NT2/D1 (cell line): ENCODE data around the gene TDRKH.

Source experiments
- DNase-seq: peaks from one replicate; pipeline ENCODE4 v3.0.0-alpha.2; 2011; ENCODE audit warnings: low read depth, low spot score
- H3K27me3 ChIP-seq: 2 replicates; pipeline ENCODE4 v1.6.0; 2011; ENCODE audit warnings: mild to moderate bottlenecking; ENCODE audit not compliant: insufficient read length, insufficient read depth
- H3K36me3 ChIP-seq: 2 replicates; pipeline ENCODE4 v1.6.1; 2011; ENCODE audit warnings: mild to moderate bottlenecking, low read length, mixed read lengths; ENCODE audit not compliant: insufficient read depth, insufficient read length
- H3K4me1 ChIP-seq: 2 replicates; pipeline ENCODE4 v1.5.1; 2011; ENCODE audit not compliant: insufficient read depth, insufficient read length
- H3K4me3 ChIP-seq: 2 replicates; pipeline ENCODE4 v1.5.1; 2011; ENCODE audit warnings: low read depth; ENCODE audit not compliant: insufficient read length
- H3K9ac ChIP-seq: 2 replicates; pipeline ENCODE4 v1.6.0; 2011; ENCODE audit warnings: low read depth; ENCODE audit not compliant: insufficient read length
- H3K9me3 ChIP-seq: 2 replicates; pipeline ENCODE4 v1.5.1; 2011; ENCODE audit warnings: mild to moderate bottlenecking, low read length; ENCODE audit not compliant: insufficient read depth
- SUZ12 ChIP-seq: IDR thresholded peaks from 2 replicates; pipeline ENCODE4 v1.6.1; 2011; ENCODE audit not compliant: insufficient read length, insufficient read depth; ENCODE audit errors: extremely low read depth
- YY1 ChIP-seq: IDR thresholded peaks from 2 replicates; pipeline ENCODE4 v1.6.1; 2011; ENCODE audit not compliant: insufficient read length, insufficient read depth
- ZNF274 ChIP-seq: IDR thresholded peaks from 2 replicates; pipeline ENCODE4 v1.6.1; 2011; ENCODE audit warnings: mild to moderate bottlenecking, low read depth, low read length

Gene TDRKH

DNA sequence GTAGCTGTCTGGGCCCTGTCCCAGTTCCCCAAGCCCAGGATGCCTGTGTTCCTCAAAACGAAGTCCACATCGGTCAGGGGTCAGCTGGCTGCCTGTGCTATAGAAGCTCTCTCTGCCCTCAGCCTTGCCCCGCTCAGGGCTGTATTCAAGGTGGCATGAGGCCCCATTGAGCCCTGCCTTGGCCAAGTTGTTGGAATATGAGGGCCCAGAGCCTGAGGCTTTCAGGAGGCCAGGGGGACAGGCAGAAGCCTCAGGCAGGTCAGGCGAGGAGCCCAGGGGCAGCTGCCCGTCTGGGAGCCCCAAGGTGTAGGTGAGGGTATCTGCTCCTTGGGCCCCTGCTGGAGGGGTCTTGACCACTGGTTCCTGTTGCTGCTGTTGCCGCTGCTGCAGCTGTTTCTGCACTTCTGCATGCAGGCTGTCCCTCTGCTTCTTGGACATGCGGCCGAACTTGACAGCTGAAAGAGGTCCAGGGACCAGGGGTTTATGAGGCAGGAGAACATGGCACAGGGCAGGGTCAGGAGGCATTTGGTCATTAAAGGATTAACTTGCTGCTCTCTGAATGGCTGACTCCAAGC is 24.8 kb upstream of the TDRKH start:
- H3K27me3 ChIP-seq: peaks cover 3% of the 10 kb centered on the region
- H3K36me3 ChIP-seq: no peaks in the 10 kb centered on the region
- no peak overlapping the region for H3K4me3 ChIP-seq
- DNase-seq: no peak
- TF ChIP-seq SUZ12 (no peak), ZNF274 (no peak), YY1 (no peak)
- no peaks in the 10 kb centered on the region for H3K9me3 ChIP-seq
- H3K4me1 ChIP-seq: peaks cover 6% of the 10 kb centered on the region
- no peak overlapping the region for H3K9ac ChIP-seq

DNA sequence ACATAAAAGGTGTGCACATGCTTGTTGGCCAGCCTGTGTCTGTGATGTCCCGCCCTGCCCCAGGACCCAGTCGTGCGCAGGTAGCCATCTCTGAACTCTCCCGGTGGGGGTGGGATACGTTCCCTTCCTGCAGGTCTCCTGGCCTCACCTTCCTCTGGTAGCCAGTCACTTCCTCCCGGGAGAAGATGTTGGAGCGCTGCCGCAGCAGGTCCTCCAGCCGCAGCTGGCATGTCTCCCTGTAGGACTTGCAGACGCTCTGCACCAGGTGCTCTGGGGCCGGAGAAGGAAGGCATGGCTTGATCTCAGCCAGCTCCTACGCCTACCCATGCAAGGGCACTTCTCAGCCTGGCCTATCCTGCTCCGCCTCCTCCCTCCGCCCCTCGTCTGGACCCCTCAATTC is 24.1 kb upstream of the TDRKH start:
- Histone ChIP-seq H3K4me3 (no peak overlapping the region), H3K4me1 (peaks cover 6% of the 10 kb centered on the region), H3K36me3 (no peaks in the 10 kb centered on the region), H3K9me3 (no peaks in the 10 kb centered on the region), H3K27me3 (peaks cover 3% of the 10 kb centered on the region), H3K9ac (no peak overlapping the region)
- no peak for DNase-seq
- TF ChIP-seq SUZ12 (no peak), ZNF274 (no peak), YY1 (no peak)

DNA sequence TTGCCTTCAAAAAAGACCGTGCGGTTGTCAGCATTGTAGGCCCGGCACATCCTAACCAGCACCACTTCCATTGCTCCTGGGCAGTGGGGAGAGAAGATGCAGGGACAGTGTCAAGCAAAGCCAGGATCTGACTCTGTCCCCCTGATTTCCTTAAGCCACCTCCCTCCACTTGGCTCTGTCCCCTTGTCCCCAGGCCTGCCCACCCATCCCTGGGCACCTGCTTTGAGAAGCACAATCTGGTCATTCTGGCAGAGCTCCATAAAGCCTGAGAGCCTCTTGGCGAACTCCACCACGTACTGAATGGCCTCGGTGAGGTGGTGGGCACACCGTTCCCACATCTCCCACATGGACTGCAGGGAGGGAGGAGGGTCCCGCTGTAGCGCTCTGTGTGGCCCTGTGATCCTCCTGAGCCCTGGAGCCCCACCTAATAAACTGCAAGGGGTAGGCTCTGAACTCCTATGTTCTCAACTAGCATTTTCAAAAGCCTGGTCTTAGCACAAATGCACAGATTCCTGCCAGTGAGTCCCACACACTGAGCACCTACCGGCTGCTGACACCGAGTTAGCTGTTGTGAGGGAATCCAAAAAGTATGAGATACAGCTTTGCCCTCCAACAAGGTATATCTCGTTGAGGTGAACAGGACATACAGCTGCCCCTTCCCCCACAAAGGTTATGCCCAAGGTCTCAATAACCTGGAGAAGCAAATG is 23.1 kb upstream of the TDRKH start:
- no peaks in the 10 kb centered on the region for H3K9me3 ChIP-seq
- H3K9ac ChIP-seq: no peak overlapping the region
- no peak overlapping the region for H3K4me3 ChIP-seq
- peaks cover 9% of the 10 kb centered on the region for H3K4me1 ChIP-seq
- no peak for DNase-seq
- H3K27me3 ChIP-seq: peaks cover 3% of the 10 kb centered on the region
- TF ChIP-seq ZNF274 (no peak), SUZ12 (no peak), YY1 (no peak)
- H3K36me3 ChIP-seq: no peaks in the 10 kb centered on the region

DNA sequence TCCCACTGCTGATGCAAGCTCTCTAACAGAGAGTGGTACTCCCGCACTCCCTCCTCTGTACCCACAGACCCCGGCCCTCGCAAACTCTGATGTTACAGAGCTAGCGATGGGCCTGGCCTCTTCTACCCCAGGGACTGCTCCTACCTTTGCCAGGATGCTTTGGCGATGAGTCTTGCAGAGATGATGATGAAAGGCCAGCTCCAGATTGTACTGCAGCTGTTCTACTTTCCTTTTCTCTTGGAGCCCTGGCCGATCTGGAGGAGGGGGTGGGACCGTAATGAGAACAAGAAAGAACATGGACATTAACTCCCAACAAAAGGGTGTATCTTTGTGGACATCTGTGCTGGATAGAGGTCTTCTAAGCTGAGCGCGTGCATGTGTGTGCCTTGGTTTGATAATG is 20.9 kb upstream of the TDRKH start:
- Histone ChIP-seq H3K27me3 (no peaks in the 10 kb centered on the region), H3K9ac (no peak overlapping the region), H3K4me3 (no peak overlapping the region), H3K9me3 (no peaks in the 10 kb centered on the region), H3K36me3 (no peaks in the 10 kb centered on the region), H3K4me1 (peaks cover 9% of the 10 kb centered on the region)
- TF ChIP-seq YY1: no peak
- no peak for TF ChIP-seq ZNF274
- no peak for TF ChIP-seq SUZ12
- DNase-seq: no peak

DNA sequence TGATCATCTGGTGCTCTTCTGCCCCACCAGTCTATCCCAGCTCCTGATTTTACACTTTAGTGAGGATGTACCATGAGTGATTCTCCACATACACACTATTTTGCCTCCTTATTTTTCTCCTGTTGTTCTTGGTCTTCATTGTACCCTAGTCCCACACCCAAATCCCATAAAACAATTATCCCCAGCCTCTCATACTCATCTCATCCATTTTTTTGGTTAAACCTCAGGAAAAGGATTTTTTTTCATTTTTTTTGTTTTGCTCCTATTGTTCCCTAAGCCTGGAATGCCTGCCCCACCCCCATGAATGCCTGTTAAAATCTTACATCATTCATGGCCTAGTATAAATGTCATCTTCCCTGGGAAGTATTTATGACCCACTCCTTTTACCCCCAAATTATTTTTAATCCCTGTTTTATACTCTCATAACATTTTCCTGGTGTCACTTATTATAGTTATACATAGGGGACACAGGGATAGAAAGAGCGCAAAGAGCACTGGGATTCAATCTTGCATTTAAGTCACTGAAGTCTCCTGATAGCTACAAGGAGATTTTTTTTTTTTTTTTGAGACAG is 19.8 kb upstream of the TDRKH start:
- no peaks in the 10 kb centered on the region for H3K9me3 ChIP-seq
- TF ChIP-seq ZNF274 (no peak), YY1 (no peak), SUZ12 (no peak)
- DNase-seq: peak; percentile 43
- H3K4me1 ChIP-seq: peaks cover 5% of the 10 kb centered on the region
- no peak overlapping the region for H3K4me3 ChIP-seq
- H3K9ac ChIP-seq: no peak overlapping the region
- H3K27me3 ChIP-seq: no peaks in the 10 kb centered on the region
- no peaks in the 10 kb centered on the region for H3K36me3 ChIP-seq

DNA sequence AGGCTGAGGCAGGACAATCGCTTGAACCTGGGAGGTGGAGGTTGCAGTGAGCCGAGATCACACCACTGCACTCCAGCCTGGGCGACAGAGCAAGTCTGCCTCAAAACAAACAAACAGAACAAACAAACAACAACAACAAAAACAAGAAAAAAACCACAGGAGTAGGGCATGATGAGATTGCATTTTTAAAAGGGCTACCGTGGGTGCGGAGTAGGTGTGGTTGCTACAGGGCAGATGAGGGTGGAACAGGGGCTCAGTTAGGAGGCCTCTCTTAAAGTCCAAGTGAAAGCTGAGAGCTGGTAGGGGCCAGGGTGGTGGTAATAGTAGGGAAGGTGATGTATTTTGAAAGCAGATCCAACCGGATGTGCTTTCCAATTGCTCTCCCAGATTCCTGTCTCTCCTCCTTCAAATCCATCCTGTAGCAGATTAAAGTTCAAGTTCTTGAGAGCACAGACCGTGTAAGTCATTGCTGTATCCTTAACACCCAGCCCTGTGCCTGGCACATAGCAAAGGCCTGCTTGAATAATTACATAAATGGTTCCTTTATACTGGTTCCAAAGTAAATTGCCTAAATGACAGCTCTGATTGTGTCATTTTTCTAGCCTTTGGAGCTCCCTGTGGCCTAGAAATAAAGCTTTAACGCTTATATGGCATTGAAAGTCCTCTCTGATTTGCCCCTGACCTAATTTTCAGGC is 19.1 kb upstream of the TDRKH start:
- DNase-seq: no peak
- H3K9ac ChIP-seq: no peak overlapping the region
- TF ChIP-seq SUZ12 (no peak), YY1 (no peak), ZNF274 (no peak)
- H3K4me3 ChIP-seq: no peak overlapping the region
- H3K36me3 ChIP-seq: no peaks in the 10 kb centered on the region
- no peaks in the 10 kb centered on the region for H3K27me3 ChIP-seq
- H3K9me3 ChIP-seq: no peaks in the 10 kb centered on the region
- peaks cover 3% of the 10 kb centered on the region for H3K4me1 ChIP-seq

DNA sequence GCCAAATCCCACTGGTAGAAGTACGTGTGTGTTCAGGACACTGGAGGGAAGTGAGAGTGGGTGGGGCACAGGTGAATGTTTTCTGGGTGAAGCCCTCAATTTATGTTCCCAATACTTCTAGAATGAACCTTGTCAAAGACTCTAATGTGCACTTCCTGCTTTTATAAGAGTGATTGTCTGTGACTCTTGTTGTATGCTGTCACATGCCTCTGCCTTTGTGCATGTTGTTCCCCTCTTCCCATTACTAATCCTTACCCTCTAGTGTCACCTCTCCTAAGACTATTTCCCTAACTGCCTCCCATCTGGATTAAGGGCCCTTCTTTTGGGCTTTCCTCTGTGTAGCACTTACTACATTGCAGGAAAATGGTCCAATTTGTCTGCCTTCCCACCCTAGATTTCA is 17.5 kb upstream of the TDRKH start:
- Histone ChIP-seq H3K36me3 (no peaks in the 10 kb centered on the region), H3K9me3 (no peaks in the 10 kb centered on the region), H3K4me1 (peaks cover 3% of the 10 kb centered on the region), H3K27me3 (no peaks in the 10 kb centered on the region), H3K4me3 (no peak overlapping the region), H3K9ac (no peak overlapping the region)
- DNase-seq: no peak
- no peak for TF ChIP-seq YY1
- TF ChIP-seq SUZ12: no peak
- TF ChIP-seq ZNF274: no peak
